WTC11 (cell line): Measurements from ENCODE around the gene TBC1D22A.

ENCODE experiments used
- SP1 ChIP-seq: sonication (generic); formaldehyde crosslinking; conservative IDR thresholded peaks from 2 replicates; pipeline ENCODE4 v1.8.1; 2022; ENCODE audit warnings: missing genetic modification reagents
- TP53 ChIP-seq: sonication (generic); formaldehyde crosslinking; IDR thresholded peaks from 2 replicates; pipeline ENCODE4 v1.8.1; 2023; ENCODE audit warnings: mild to moderate bottlenecking, missing genetic modification reagents
- ZNF396 ChIP-seq: fragments of 250-450 bp; sonication (Bioruptor Pico); IDR thresholded peaks from 2 replicates; pipeline ENCODE4 v1.8.0; 2021; ENCODE audit warnings: mild to moderate bottlenecking, moderate library complexity, borderline replicate concordance
- ZNF416 ChIP-seq: fragments of 250-450 bp; sonication (Bioruptor Pico); IDR thresholded peaks from 2 replicates; pipeline ENCODE4 v1.9.0; 2021; ENCODE audit warnings: mild to moderate bottlenecking, inconsistent platforms
- TF ChIP-seq, protein P1 (sequence below): fragments of 200-600 bp; IDR thresholded peaks from 2 replicates; pipeline ENCODE4 v1.8.0; 2022; ENCODE audit warnings: antibody characterized with exemption
- TF ChIP-seq, protein P2 (sequence below): sonication (generic); formaldehyde crosslinking; IDR thresholded peaks from 2 replicates; pipeline ENCODE4 v1.8.1; 2022; ENCODE audit warnings: low read depth, mild to moderate bottlenecking, moderate library complexity, missing genetic modification reagents, borderline replicate concordance
- TF ChIP-seq, protein P3 (sequence below): sonication (generic); formaldehyde crosslinking; IDR thresholded peaks from 2 replicates; pipeline ENCODE4 v1.8.1; 2022; ENCODE audit warnings: mild to moderate bottlenecking, moderate library complexity, missing genetic modification reagents
- TF ChIP-seq, protein P4 (sequence below): sonication (generic); formaldehyde crosslinking; IDR thresholded peaks from 2 replicates; pipeline ENCODE4 v1.8.1; 2023; ENCODE audit warnings: mild to moderate bottlenecking, missing genetic modification reagents, moderate library complexity

DNA sequence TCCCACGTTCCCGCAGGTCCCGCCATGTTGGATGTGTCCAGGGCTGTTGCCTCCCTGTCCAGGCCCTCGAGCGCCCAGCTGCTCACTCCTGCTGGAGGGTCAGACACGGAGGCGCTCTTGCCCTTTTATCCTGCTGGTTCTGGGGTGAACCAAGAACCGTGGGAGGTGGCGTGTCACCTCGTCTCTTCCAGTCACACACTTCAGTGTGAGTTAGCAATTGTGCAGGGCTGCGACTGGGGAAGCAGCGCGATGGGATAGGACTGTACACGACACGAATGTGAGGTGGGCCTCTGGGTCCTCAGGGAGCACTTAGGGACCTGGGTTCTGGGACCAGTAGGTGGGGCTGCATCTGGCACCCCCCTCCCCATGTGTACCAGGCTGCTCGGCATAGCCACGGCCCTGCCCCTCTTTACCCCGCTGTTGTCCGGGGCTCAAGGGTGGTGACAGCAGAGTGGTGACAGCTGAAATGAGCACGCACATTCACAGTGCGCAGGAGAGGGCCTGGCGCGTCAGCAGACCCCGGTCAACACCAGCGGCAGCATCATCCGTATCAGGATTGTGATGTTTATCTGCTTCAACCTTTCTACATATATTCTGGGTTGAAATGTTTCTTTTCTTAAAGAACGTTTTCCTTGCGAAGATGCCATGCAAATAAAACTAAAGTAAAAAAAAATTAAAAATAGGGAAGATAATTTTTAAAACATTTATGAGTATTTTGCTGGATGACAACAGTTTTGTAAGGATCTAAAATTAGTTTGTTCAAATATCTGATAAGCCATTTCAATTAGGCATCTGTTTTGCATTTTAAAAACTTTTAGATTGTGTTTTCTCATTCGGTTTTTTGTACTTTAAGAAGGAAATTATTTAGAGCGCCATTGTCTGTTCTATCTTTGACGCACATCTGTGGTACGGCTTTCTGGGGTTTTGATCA, 210.7 kb downstream of the TBC1D22A start:
- TF ChIP-seq SP1 = no peak
- TF ChIP-seq, protein P1, sequence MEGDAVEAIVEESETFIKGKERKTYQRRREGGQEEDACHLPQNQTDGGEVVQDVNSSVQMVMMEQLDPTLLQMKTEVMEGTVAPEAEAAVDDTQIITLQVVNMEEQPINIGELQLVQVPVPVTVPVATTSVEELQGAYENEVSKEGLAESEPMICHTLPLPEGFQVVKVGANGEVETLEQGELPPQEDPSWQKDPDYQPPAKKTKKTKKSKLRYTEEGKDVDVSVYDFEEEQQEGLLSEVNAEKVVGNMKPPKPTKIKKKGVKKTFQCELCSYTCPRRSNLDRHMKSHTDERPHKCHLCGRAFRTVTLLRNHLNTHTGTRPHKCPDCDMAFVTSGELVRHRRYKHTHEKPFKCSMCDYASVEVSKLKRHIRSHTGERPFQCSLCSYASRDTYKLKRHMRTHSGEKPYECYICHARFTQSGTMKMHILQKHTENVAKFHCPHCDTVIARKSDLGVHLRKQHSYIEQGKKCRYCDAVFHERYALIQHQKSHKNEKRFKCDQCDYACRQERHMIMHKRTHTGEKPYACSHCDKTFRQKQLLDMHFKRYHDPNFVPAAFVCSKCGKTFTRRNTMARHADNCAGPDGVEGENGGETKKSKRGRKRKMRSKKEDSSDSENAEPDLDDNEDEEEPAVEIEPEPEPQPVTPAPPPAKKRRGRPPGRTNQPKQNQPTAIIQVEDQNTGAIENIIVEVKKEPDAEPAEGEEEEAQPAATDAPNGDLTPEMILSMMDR = no peak
- no peak for TF ChIP-seq ZNF416
- TF ChIP-seq TP53 (CRISPR knock-in tag) = no peak
- TF ChIP-seq, protein P2, sequence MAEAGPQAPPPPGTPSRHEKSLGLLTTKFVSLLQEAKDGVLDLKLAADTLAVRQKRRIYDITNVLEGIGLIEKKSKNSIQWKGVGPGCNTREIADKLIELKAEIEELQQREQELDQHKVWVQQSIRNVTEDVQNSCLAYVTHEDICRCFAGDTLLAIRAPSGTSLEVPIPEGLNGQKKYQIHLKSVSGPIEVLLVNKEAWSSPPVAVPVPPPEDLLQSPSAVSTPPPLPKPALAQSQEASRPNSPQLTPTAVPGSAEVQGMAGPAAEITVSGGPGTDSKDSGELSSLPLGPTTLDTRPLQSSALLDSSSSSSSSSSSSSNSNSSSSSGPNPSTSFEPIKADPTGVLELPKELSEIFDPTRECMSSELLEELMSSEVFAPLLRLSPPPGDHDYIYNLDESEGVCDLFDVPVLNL (CRISPR knock-in tag) = no peak
- TF ChIP-seq, protein P3, sequence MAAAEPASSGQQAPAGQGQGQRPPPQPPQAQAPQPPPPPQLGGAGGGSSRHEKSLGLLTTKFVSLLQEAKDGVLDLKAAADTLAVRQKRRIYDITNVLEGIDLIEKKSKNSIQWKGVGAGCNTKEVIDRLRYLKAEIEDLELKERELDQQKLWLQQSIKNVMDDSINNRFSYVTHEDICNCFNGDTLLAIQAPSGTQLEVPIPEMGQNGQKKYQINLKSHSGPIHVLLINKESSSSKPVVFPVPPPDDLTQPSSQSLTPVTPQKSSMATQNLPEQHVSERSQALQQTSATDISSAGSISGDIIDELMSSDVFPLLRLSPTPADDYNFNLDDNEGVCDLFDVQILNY = no peak
- TF ChIP-seq, protein P4, sequence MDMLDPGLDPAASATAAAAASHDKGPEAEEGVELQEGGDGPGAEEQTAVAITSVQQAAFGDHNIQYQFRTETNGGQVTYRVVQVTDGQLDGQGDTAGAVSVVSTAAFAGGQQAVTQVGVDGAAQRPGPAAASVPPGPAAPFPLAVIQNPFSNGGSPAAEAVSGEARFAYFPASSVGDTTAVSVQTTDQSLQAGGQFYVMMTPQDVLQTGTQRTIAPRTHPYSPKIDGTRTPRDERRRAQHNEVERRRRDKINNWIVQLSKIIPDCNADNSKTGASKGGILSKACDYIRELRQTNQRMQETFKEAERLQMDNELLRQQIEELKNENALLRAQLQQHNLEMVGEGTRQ (CRISPR knock-in tag) = no peak
- no peak for TF ChIP-seq ZNF396 (CRISPR knock-in tag)
